ENCODE measurements around the gene ITM2A.
A peak's percentile ranks its signal among the peaks of the same experiment; 100 is the strongest.

The ITM2A gene

GRCh38 chrX:79366873-79367749, at the start of gene ITM2A:
Gene ITM2A, minus strand, starts transcription at chrX:79367334. Its CDS starts 119 bp downstream, at chrX:79367215.
- no peak for DNase-seq (ENCODE audit: low spot score)

- no peak for DNase-seq (ENCODE audit: low spot score)
These were observed 47.9 kb upstream of the ITM2A start for GRCh38 chrX:79415056-79415455.

DNA sequence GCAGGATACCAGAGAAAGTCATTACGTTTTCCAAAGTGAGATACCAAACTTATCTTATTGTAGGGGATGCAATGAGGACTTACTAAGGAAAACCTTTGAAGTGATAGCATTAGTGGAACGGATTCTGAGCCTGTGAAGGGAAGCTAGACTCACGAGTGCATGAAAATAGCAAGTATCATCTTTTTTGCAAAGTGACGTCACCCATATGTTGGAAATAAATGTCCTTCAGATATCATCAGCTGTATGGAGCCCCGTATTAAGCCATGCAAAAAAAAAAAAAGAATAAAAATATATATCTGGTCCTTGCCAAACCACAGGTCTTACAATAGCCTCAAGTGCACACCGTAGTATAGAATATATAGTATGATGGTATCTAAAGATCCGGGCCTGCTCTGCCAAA, 46.8 kb upstream of the ITM2A start:
- DNase-seq (ENCODE audit: low spot score), result no peak

DNA sequence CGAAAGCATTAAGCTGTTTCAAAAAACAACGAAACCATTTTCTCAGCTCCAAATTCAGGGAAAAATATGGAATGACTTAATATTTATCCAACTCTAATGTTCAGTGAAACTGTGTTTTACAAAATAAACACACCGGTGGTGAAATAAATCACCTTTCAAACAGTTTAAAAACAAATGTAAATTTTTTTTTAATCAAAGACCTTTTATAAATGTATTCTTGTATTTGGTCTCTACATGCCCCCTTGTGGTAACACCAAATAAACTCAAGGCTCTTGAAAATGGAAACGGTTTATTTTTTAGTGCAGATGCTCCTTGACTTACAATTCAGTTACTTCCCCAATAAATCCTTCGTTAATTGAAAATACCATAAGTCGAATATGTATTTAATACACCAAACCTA, 45.8 kb upstream of the ITM2A start:
- DNase-seq (ENCODE audit: low spot score), result peak; percentile 2

- no peak for DNase-seq (ENCODE audit: low spot score)
These were observed 45.0 kb upstream of the ITM2A start for GRCh38 chrX:79412166-79412565.

DNA sequence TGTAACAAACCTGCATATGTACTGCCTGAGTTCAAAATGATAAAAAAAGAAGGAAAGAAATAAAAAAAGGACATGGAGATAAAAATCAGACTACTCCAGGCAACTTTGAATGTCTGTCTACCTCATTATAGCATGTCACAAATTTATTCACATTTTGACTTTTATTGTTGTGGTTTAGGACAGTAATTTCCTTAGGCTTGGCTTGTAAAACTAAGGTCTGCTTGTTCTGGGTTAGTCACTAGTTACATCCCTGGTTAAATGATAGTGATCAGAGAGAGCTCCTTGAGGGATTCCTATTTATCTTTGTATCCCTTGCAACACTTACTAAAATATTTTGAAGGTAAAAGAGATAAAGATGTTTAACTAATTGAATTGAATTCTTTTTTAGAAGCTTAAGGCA, 42.5 kb upstream of the ITM2A start:
- DNase-seq (ENCODE audit: low spot score), result no peak

- no peak for DNase-seq (ENCODE audit: low spot score)
These were observed 41.6 kb upstream of the ITM2A start for GRCh38 chrX:79408623-79409322.

- no peak for DNase-seq (ENCODE audit: low spot score)
These were observed 33.5 kb upstream of the ITM2A start for GRCh38 chrX:79400623-79401022.

- DNase-seq (ENCODE audit: low spot score), result no peak
These were observed 8.2 kb upstream of the ITM2A start for GRCh38 chrX:79375340-79375739.

DNA sequence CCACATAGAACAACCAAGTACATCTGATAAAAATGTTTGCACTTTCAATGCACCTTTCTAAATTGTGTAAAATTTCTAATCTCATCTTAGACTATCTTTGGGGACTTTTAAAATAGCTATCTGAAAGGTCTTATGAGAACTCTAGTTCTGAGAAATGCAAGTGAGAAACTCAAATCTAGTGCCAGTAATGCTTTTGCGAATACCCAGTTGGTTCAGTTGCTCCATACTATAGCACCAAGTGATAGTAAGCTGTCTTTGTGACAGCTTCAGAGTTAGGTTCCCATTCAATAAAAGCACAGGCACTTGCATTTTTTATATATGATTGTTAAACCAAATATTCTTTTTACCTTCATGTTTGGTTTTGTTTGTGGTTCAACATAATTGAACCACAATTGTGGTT, 4.5 kb upstream of the ITM2A start:
- DNase-seq (ENCODE audit: low spot score), result no peak

DNA sequence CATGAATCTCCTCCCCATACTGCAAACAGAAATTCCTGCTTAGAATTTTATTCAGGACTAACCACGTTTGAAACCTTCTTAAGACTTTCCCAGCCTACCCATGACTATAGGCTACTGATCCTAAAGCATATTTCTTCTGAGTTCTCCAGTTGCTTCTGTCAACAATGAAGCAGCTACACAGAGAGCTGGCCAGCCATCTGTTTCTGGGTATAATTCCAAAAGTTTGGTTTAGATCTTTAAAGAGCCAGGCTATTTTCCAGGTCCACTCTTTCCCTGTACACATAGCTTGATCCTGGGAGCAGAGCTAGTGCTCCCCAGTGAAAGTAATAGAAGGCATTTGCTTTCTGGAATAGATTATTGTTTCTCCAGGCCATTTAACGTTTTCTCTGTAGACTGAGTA, 4.0 kb upstream of the ITM2A start:
- no peak for DNase-seq (ENCODE audit: low spot score)

- DNase-seq (ENCODE audit: low spot score), result no peak
These were observed 2.7 kb upstream of the ITM2A start for GRCh38 chrX:79369871-79370270.

DNA sequence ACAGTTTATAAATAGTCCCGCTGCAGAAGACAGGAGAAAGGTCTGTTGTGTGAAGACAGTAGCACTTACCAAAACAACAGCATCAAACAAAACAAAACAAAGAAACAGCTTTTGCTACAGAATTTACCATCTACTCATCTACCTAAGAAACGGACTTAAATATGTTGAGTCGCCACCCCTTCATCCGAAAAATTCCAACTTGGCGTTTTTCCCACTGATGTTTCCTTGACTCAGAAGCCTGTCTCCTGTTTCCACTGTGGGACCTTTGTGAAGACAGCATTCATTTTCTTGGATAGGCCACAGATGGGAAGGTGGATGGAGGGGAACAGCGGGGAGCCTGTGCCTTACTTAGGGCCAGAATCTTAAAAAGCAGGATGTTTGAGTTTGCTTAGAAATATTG, 1.3 kb upstream of the ITM2A start:
- no peak for DNase-seq (ENCODE audit: low spot score)

DNA sequence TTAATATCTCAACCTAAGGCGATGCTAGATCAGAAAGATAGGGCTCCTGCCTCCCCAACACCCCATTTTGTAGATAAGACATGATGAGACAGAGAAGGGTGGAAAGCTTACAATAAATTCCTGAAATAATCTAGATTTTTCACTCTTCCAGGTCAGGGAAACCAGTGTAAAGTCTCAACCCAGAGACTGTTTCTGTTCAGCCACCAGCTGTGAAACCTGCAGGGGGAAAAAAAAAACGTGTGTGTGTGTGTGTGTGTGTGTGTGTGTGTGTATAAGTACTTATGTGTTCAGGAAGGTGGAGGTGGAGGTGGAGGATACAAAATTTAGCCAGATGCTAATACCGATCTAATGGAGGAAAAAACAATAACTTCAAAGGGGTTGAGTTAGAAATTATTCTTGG, 773 bp upstream of the ITM2A start:
- no peak for DNase-seq (ENCODE audit: low spot score)

DNA sequence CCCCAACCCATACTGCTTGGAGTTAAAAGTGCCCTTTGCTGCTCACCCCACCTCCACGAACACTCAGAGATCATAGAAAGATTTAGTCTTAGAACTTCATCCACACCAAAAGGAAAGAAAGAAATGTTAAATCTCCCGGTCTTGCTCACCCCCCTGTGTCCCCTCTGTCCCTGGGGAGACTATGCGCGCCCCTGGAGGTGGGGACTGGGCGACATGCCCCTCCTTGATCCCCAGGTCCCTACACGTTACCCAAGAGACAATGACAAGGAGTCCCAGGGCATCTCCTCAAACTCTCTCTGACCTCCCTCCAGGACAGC, 620 bp downstream of the ITM2A start:
- no peak for DNase-seq (ENCODE audit: low spot score)

GRCh38 chrX:79365591-79365990, 1.5 kb downstream of the ITM2A start:
- no peak for DNase-seq (ENCODE audit: low spot score)

GRCh38 chrX:79364306-79364705, 2.8 kb downstream of the ITM2A start:
- no peak for DNase-seq (ENCODE audit: low spot score)

DNA sequence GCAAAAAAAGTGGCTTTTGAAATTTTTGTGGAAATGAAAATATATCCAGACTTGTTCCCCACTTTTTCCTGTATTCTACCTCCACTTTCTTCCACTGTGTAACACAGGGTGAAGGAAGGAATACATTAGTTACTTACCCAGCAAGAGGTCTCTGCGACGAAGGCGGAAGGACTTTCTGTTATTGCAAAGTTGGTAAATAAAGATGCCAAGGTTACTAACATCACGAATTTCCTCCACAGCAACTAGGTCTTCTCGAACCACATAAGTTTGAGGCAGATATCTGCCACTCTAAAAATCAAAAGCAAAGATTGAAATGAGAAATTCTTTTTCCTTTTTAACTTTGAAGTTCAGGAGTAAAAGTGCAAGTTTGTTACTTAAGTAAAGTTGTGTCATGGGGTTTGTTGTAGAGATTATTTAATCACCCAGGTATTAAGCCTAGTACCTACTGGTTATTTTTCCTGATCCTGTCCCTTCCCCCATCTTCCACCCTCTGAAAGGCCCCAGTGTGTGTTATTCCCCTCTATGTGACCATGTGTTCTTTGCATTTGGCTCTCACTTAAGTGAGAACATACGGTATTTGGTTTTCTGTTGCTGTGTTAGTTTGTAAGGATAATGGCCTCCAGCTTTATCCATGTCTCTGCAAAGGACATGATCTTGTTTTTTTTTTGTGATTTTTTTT, 5.8 kb downstream of the ITM2A start:
- no peak for DNase-seq (ENCODE audit: low spot score)

DNA sequence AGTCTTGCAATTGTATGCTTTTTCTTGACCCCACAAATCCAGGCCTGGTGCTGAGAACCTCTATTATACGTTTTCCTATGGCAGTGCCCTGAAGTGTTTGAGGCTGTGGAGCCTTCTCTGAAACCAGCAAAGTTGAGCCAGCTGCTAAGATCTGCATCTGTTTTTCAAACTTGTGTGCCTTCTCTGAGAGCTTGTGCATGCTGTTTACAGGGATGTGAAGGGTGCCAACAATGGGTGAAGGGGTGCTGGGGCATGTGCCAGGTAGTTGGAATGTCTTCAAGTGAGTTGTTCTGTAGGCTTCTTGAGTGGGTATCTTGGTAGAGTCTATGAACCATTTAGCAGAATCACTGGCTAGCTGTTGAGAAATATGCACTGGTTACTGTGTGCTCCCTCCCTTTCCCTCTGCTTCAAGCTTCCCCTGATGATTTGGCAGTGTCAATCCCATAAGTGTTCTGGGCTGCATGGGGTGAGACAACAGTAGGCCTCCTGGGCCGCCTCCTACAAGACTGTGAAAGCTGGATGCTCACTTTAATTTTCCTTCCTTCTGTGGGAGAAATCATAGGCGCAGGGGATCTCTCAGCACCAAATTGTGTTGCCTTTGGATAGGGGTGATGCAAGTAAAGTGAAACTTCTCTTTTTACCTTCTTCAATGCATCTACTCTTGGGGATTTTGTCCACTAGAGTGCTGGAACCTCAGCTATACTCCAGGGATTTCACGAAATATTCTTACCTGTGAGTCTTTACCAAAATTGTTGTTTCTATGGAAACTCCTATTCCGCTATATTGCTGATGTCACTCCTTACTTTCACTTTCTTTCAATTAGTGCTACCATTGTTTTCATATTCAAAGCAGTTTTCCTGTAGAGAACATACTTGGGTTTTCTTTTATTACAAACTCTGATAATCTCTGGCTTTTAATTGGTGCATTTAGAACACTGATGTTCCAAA, 30.0 kb downstream of the ITM2A start:
- no peak for DNase-seq (ENCODE audit: low spot score)

DNA sequence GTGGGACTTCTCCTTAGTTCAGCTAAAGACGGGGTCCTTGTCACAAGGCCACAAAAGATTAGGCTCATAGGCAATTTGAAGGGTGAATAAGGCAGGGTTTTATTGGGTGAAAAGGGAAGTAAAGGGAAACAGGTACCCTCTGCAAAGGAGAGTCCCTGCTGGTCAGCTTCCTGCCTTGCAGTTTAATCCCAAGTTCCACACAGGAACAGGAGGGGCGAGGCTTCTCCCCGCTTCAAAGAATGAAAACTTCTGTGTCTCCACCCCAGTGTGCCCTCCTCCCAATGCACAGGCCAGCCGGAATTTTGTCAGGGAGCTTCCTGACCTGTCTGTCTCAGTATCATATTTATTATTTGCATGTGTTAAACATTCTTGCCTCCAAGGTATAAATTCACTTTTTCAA, 37.1 kb downstream of the ITM2A start:
- DNase-seq (ENCODE audit: low spot score), result no peak

- DNase-seq (ENCODE audit: low spot score), result no peak
These were observed 41.7 kb downstream of the ITM2A start for GRCh38 chrX:79325263-79325958.
